Peyer's patch (tissue), 4 donors: ENCODE measurements around the gene FBXO42.

Experiments
- CTCF ChIP-seq, 6 experiments: fragments of 450-650 bp in 4 of 6; fragments of 200-600 bp in 2 of 6; sonication (generic) in 1 of 6; IDR thresholded peaks; one replicate each; pipeline ENCODE4 v1.5.1; 2017 to 2019; ENCODE audit warnings: antibody characterized with exemption in 6 of 6, mild to moderate bottlenecking in 3 of 6, moderate library complexity in 1 of 6
- POLR2A ChIP-seq, 2 donors: fragments of 450-650 bp; IDR thresholded peaks; one replicate each; pipeline ENCODE4 v1.5.1; 2017; ENCODE audit warnings: antibody characterized with exemption in 2 of 2, mild to moderate bottlenecking in 2 of 2, moderate library complexity in 2 of 2

- TF ChIP-seq POLR2A (IDR thresholded peaks at IDR 0.05) (no peak), CTCF (IDR thresholded peaks at IDR 0.05) (no peak)
These were observed 102.6 kb downstream of the FBXO42 start for GRCh38 chr1:16249596-16250241.
